Liver (tissue), 9 donors: ENCODE data around the gene NOS1. TPM values are rescaled to one million over a fixed set of nuclear protein-coding genes. Genes with fewer than 3 reads are reported as not detected.

Experiments used
- DNase-seq: peaks from one replicate; pipeline ENCODE4 v3.0.0-alpha.2; 2017; ENCODE audit warnings: low spot score
- H3K27ac ChIP-seq, 2 donors: one replicate each; pipeline ENCODE4 v1.7.0; 2013; ENCODE audit warnings: inconsistent platforms in 2 of 2, low read length in 2 of 2, control low read depth in 1 of 2, low read depth in 1 of 2, mild to moderate bottlenecking in 1 of 2
- H3K27me3 ChIP-seq, 4 donors: one replicate each; pipeline versions ENCODE4 v1.6.1 to v1.7.0; 2013; ENCODE audit warnings: low read length in 3 of 4, inconsistent platforms in 1 of 4, mild to moderate bottlenecking in 1 of 4, moderate library complexity in 1 of 4; ENCODE audit not compliant: control insufficient read depth in 4 of 4, insufficient read depth in 4 of 4
- H3K36me3 ChIP-seq, 4 donors: one replicate each; pipeline versions ENCODE4 v1.6.1 to v1.7.0; 2013; ENCODE audit warnings: low read length in 3 of 4, mild to moderate bottlenecking in 3 of 4, low read depth in 1 of 4, moderate library complexity in 1 of 4; ENCODE audit not compliant: control insufficient read depth in 4 of 4, insufficient read depth in 3 of 4
- H3K4me1 ChIP-seq, 4 donors: one replicate each; pipeline versions ENCODE4 v1.6.1 to v1.7.0; 2013; ENCODE audit warnings: low read length in 3 of 4, mild to moderate bottlenecking in 3 of 4, moderate library complexity in 1 of 4; ENCODE audit not compliant: control insufficient read depth in 4 of 4, insufficient read depth in 4 of 4
- H3K4me3 ChIP-seq, 3 donors: one replicate each; pipeline versions ENCODE4 v1.6.1 to v1.7.0; 2013; ENCODE audit warnings: low read length in 3 of 3, control low read depth in 1 of 3, low read depth in 1 of 3, mild to moderate bottlenecking in 1 of 3
- H3K9ac ChIP-seq, 2 donors: one replicate each; pipeline ENCODE4 v1.7.0; 2013; ENCODE audit warnings: low read length in 2 of 2, mild to moderate bottlenecking in 2 of 2, moderate library complexity in 2 of 2, control low read depth in 1 of 2, low read depth in 1 of 2
- H3K9me3 ChIP-seq, 4 donors: one replicate each; pipeline versions ENCODE4 v1.6.1 to v1.7.0; 2013; ENCODE audit warnings: low read length in 3 of 4; ENCODE audit not compliant: control insufficient read depth in 4 of 4
- CTCF ChIP-seq: fragments of 150-350 bp; IDR thresholded peaks from 2 replicates; pipeline ENCODE4 v1.5.1; 2017; ENCODE audit warnings: improper control_type of control experiment, low read depth, low read length; ENCODE audit not compliant: missing input control
- EGR1 ChIP-seq, 2 donors: IDR thresholded peaks; 2 replicates each; pipeline ENCODE4 v1.6.1; 2016 to 2018; ENCODE audit warnings: antibody characterized with exemption in 2 of 2, low read depth in 2 of 2
- FOXA1 ChIP-seq: IDR thresholded peaks from 2 replicates; pipeline ENCODE4 v1.6.1; 2016; ENCODE audit warnings: antibody characterized with exemption
- GABPA ChIP-seq, 2 donors: IDR thresholded peaks in 1 of 2; conservative IDR thresholded peaks in 1 of 2; 2 replicates each; pipeline ENCODE4 v1.6.1; 2016; ENCODE audit warnings: antibody characterized with exemption in 2 of 2, mild to moderate bottlenecking in 1 of 2, moderate library complexity in 1 of 2
- HNF4A ChIP-seq, 2 donors: conservative IDR thresholded peaks; 2 replicates each; pipeline ENCODE4 v1.6.1; 2016; ENCODE audit warnings: antibody characterized with exemption in 2 of 2, mild to moderate bottlenecking in 2 of 2
- HNF4G ChIP-seq: IDR thresholded peaks from 2 replicates; pipeline ENCODE4 v1.6.1; 2016; ENCODE audit warnings: antibody characterized with exemption
- JUND ChIP-seq, 2 donors: IDR thresholded peaks; 2 replicates each; pipeline ENCODE4 v1.6.1; 2016; ENCODE audit warnings: antibody characterized with exemption in 2 of 2
- MAX ChIP-seq: IDR thresholded peaks from 2 replicates; pipeline ENCODE4 v1.6.1; 2016; ENCODE audit warnings: antibody characterized with exemption
- NR2F2 ChIP-seq: IDR thresholded peaks from 2 replicates; pipeline ENCODE4 v1.6.1; 2016; ENCODE audit warnings: antibody characterized with exemption
- RAD21 ChIP-seq, 2 donors: IDR thresholded peaks; 2 replicates each; pipeline ENCODE4 v1.6.1; 2016; ENCODE audit warnings: antibody characterized with exemption in 2 of 2, mild to moderate bottlenecking in 2 of 2
- RXRA ChIP-seq, 2 donors: IDR thresholded peaks; 2 replicates each; pipeline ENCODE4 v1.6.1; 2017 to 2018; ENCODE audit warnings: antibody characterized with exemption in 2 of 2, mild to moderate bottlenecking in 1 of 2
- SP1 ChIP-seq: IDR thresholded peaks from 2 replicates; pipeline ENCODE4 v1.6.1; 2018; ENCODE audit warnings: antibody characterized with exemption, mild to moderate bottlenecking
- TAF1 ChIP-seq: conservative IDR thresholded peaks from 2 replicates; pipeline ENCODE4 v1.6.1; 2016; ENCODE audit warnings: antibody characterized with exemption, mild to moderate bottlenecking
- YY1 ChIP-seq: IDR thresholded peaks from 2 replicates; pipeline ENCODE4 v1.6.1; 2016; ENCODE audit warnings: antibody characterized with exemption, mild to moderate bottlenecking
- WGBS: extraction: QIAGEN DNeasy Blood & Tissue Kit; methylation state at CpG from one replicate; pipeline ENCODE4 v1.1.7; 2013; 5-methylcytosine and 5-hydroxymethylcytosine counted together
- polyA plus RNA-seq, 2 donors: library from polyadenylated mRNA; stranded (reverse) in 1 of 2; unstranded in 1 of 2; fragments of 200-250 nt in 1 of 2; fragments of >200 nt in 1 of 2; fragmentation: Nextera tagmentation in 1 of 2; extraction: Ambion mirVana in 1 of 2; gene quantifications; one replicate each; pipeline versions ENCODE4 v1.2.1 to v1.2.3, GENCODE V29; 2013 to 2015
- total RNA-seq, 2 donors: library from RNA; depleted of rRNA; stranded (reverse); fragments of >200 nt; gene quantifications; one replicate each; pipeline ENCODE4 v1.2.3, GENCODE V29; 2014
- TF ChIP-seq, protein P1 (sequence below): IDR thresholded peaks from 2 replicates; pipeline ENCODE4 v1.6.1; 2016; ENCODE audit warnings: antibody characterized with exemption, mild to moderate bottlenecking
- TF ChIP-seq, protein P2 (sequence below): IDR thresholded peaks from 2 replicates; pipeline ENCODE4 v1.6.1; 2016; ENCODE audit warnings: antibody characterized with exemption
- donor health status: healthy.
- donor health status: healthy.
- donor health status: healthy.
- donor health status: healthy.
- donor health status: healthy.

NOS1 gene
- total and polyA plus RNA-seq, 4 donors: under 0.01 to 0.08 (median 0.01) TPM; not detected in 1

- WGBS: 89% methylated on average over 16 of the region's 16 CpGs
- no peaks in the 10 kb centered on the region for H3K27me3 ChIP-seq
- H3K36me3 ChIP-seq: no peaks in the 10 kb centered on the region
- H3K9me3 ChIP-seq: no peaks in the 10 kb centered on the region
- H3K9ac ChIP-seq: no peak overlapping the region
- H3K4me3 ChIP-seq: no peak overlapping the region
- no peak for DNase-seq
- no peak overlapping the region for H3K27ac ChIP-seq
- peaks cover 0 to 17% (median 8%) of the 10 kb centered on the region in 4 donors for H3K4me1 ChIP-seq
- no peak for TF ChIP-seq SP1
- no peak for TF ChIP-seq MAX
- no peak for TF ChIP-seq NR2F2
- TF ChIP-seq, protein P1, sequence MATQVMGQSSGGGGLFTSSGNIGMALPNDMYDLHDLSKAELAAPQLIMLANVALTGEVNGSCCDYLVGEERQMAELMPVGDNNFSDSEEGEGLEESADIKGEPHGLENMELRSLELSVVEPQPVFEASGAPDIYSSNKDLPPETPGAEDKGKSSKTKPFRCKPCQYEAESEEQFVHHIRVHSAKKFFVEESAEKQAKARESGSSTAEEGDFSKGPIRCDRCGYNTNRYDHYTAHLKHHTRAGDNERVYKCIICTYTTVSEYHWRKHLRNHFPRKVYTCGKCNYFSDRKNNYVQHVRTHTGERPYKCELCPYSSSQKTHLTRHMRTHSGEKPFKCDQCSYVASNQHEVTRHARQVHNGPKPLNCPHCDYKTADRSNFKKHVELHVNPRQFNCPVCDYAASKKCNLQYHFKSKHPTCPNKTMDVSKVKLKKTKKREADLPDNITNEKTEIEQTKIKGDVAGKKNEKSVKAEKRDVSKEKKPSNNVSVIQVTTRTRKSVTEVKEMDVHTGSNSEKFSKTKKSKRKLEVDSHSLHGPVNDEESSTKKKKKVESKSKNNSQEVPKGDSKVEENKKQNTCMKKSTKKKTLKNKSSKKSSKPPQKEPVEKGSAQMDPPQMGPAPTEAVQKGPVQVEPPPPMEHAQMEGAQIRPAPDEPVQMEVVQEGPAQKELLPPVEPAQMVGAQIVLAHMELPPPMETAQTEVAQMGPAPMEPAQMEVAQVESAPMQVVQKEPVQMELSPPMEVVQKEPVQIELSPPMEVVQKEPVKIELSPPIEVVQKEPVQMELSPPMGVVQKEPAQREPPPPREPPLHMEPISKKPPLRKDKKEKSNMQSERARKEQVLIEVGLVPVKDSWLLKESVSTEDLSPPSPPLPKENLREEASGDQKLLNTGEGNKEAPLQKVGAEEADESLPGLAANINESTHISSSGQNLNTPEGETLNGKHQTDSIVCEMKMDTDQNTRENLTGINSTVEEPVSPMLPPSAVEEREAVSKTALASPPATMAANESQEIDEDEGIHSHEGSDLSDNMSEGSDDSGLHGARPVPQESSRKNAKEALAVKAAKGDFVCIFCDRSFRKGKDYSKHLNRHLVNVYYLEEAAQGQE: no peak
- TF ChIP-seq RAD21 (IDR thresholded peaks at IDR 0.05): no peak
- no peak for TF ChIP-seq HNF4A (conservative IDR thresholded peaks at IDR 0.05)
- TF ChIP-seq GABPA (IDR thresholded peaks at IDR 0.05 in 1 of 2, conservative IDR thresholded peaks at IDR 0.05 in 1 of 2): no peak
- no peak for TF ChIP-seq EGR1 (IDR thresholded peaks at IDR 0.05; ENCODE audit: low read depth in 2 of 2)
Observed at GRCh38 chr12:117208206-117208605, 153.2 kb downstream of the NOS1 start.

GRCh38 chr12:117207675-117208074 is 153.8 kb downstream of the NOS1 start:
- Histone ChIP-seq H3K36me3 (no peaks in the 10 kb centered on the region), H3K9me3 (no peaks in the 10 kb centered on the region), H3K27ac (no peak overlapping the region), H3K9ac (no peak overlapping the region), H3K4me1 (peaks cover 0 to 17% (median 8%) of the 10 kb centered on the region in 4 donors), H3K27me3 (no peaks in the 10 kb centered on the region), H3K4me3 (no peak overlapping the region)
- TF ChIP-seq CTCF (no peak), RXRA (IDR thresholded peaks at IDR 0.05) (no peak), RAD21 (IDR thresholded peaks at IDR 0.05) (no peak), GABPA (IDR thresholded peaks at IDR 0.05 in 1 of 2, conservative IDR thresholded peaks at IDR 0.05 in 1 of 2) (no peak), SP1 (no peak), NR2F2 (no peak), TAF1 (no peak)
- WGBS: 79% methylated on average over 2 of the region's 2 CpGs
- DNase-seq: no peak

DNA sequence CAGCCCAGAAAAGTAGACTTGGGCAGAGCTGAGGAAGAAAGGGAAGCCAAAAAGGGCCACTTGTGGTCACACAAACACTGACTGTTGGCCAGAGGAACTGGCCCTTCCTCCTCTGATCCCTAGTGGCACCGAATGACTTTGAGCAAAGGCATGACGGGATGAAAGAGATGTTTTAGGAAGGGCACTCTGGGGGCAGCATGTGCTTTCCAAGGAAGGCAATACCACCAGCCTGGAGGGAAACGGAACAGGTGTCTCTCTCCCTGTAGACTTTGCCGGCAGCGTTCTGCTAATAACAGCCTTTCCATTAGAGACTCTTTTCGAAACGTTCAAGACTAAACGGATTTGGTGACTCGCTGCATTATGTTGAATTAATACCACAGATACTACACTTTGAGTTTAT is 158.9 kb downstream of the NOS1 start:
- TF ChIP-seq FOXA1: no peak
- TF ChIP-seq CTCF: no peak
- no peak for TF ChIP-seq TAF1
- TF ChIP-seq, protein P2, sequence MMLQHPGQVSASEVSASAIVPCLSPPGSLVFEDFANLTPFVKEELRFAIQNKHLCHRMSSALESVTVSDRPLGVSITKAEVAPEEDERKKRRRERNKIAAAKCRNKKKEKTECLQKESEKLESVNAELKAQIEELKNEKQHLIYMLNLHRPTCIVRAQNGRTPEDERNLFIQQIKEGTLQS: no peak
- TF ChIP-seq GABPA (IDR thresholded peaks at IDR 0.05 in 1 of 2, conservative IDR thresholded peaks at IDR 0.05 in 1 of 2): no peak
- no peak for TF ChIP-seq EGR1 (IDR thresholded peaks at IDR 0.05; ENCODE audit: low read depth in 2 of 2)
- TF ChIP-seq MAX: no peak
- no peak for TF ChIP-seq RAD21 (IDR thresholded peaks at IDR 0.05)
- TF ChIP-seq YY1: no peak
- TF ChIP-seq HNF4G: no peak
- TF ChIP-seq JUND (IDR thresholded peaks at IDR 0.05): no peak
- WGBS: 86% methylated on average over 9 of the region's 9 CpGs
- no peak overlapping the region for H3K4me3 ChIP-seq
- no peak overlapping the region for H3K9ac ChIP-seq
- H3K36me3 ChIP-seq: no peaks in the 10 kb centered on the region
- no peaks in the 10 kb centered on the region for H3K27me3 ChIP-seq
- H3K9me3 ChIP-seq: no peaks in the 10 kb centered on the region
- H3K27ac ChIP-seq: no peak overlapping the region
- no peak for DNase-seq
- no peaks in the 10 kb centered on the region for H3K4me1 ChIP-seq
